ENCODE results near the gene NPC1.

NPC1 gene

DNA sequence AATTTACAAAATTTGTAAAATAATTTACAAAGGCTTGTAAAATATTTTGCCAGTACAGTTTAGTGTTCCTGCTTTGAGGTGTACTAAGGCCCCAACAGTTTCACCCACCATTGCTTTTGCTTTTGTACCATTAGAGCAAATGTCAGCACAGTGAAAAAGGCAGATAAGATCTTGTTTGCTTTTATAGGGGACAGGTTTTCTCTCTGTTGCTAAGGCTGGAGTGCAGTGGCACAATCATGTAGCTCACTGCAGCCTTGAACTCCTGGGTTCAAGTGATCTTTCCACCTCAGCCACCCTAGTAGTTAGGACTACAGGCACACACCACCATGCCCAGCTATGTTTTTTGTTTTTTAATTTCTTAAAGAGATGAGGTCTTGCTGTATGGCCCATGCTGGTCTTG, 19.6 kb upstream of the NPC1 start:
- TF ChIP-seq, protein P1, sequence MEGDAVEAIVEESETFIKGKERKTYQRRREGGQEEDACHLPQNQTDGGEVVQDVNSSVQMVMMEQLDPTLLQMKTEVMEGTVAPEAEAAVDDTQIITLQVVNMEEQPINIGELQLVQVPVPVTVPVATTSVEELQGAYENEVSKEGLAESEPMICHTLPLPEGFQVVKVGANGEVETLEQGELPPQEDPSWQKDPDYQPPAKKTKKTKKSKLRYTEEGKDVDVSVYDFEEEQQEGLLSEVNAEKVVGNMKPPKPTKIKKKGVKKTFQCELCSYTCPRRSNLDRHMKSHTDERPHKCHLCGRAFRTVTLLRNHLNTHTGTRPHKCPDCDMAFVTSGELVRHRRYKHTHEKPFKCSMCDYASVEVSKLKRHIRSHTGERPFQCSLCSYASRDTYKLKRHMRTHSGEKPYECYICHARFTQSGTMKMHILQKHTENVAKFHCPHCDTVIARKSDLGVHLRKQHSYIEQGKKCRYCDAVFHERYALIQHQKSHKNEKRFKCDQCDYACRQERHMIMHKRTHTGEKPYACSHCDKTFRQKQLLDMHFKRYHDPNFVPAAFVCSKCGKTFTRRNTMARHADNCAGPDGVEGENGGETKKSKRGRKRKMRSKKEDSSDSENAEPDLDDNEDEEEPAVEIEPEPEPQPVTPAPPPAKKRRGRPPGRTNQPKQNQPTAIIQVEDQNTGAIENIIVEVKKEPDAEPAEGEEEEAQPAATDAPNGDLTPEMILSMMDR (IDR thresholded peaks at IDR 0.05): no peak

DNA sequence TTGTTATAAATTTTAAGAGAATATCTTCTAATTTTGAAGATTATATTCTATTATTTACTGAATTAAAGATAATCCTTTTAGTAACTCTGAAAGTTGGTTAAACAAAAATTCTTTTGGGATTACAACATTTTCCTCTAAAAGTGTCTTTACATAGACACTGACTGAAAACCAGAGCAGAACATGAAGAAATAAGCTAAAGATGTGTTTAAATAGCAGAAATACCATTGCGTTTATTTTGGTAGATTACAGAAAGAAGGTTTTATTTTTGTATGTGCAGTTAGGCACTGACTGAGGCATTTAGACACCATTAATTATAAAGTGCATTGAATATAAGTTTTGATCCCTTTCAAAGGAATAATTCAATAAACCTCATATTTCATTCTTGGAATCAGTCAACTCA, 13.5 kb upstream of the NPC1 start:
- TF ChIP-seq, protein P1 (IDR thresholded peaks at IDR 0.05): no peak

DNA sequence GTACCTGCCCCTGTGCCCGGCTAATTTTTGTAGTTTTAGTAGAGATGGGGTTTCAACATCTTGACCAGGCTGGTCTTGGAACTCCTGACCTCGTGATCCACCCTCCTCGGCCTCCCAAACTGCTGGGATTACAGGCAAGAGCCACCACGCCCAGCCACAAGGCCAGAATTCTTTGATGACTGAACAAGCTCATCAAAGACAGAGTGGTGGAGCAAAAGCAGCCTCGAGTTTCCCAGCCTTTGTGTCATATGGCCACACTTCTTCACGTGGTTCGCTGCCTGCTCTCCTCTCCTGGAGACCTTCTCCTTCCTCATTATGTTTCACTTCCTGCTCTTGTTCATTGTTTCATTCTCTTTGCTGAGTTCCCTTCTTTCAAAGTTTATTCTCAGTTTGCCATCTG, 9.9 kb upstream of the NPC1 start:
- TF ChIP-seq, protein P1 (IDR thresholded peaks at IDR 0.05): no peak

DNA sequence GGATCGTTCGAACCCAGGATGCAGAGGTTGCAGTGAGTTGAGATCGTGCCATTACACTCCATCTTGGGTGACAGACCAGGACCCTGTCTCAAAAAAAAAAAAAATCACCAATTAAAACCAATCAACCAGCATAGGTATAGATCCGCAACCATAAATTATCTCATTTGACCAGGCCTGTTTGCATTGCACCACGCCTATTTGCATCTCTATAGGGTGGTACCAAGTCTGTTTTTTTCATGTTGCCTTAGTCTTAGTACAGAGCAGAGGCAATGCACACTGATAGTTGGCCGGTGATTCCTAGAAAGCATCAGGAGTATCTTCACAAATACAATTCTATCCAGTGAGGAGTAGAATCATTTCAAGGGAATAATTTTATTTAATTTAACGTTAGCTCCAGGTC, 9.3 kb upstream of the NPC1 start:
- TF ChIP-seq, protein P1 (IDR thresholded peaks at IDR 0.05): no peak

DNA sequence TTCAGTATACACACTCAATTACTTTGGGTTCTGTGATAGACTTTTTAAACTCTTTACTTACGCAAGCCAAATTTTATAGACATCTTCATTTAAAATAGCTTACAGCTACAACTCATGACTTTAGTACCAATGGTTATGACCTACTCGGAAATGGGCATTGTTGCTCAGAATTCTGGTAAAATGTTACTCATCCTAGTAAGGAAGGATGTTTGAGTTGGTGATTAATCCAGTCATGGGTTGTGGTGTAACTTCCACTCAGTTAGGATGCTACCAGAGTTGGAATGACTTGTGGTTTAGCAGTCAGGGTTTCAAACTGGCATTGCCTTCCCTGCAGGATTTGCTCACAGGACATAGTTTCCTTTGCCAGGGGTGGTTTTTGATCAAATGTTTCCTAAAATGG, 7.4 kb upstream of the NPC1 start:
- TF ChIP-seq, protein P1 (IDR thresholded peaks at IDR 0.05): no peak

DNA sequence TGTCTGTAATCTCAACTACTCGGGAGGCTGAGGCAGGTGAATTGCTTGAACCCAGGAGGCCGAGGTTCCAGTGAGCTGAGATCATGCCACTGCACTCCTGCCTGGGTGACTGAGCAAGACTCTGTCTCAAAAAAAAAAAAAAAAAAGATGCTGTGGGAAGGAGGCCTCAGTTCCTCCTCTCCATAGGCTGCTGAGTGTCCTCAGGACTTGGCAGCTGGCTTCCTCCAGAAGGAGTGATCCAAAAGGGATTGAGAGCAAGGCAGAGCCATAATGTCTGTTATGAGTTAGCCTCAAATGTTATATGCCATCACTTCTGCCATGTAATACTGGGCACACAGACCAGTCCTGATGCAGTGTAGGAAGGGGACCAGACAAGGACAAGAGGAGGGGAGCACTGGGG, 6.6 kb upstream of the NPC1 start:
- TF ChIP-seq, protein P1 (IDR thresholded peaks at IDR 0.05): no peak

DNA sequence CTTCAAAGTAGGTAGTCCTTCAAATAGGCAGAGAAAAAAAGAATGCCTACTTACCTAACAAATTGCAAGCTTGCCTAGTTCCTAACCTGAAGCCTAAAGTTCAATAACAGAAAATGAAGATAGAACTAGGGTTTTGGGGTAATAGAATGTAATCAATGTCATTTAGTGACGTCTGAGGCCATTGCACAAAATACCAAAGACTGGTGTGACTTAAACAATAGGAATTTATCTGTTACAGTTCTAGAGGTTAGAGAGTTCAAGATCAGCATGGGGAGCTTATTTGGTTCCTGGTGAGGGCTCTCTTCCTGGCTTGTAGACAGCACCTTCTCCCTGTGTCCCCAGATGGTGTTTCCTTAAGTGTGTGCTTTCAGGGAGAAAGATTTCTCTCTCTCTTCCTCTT, 4.7 kb upstream of the NPC1 start:
- TF ChIP-seq, protein P1 (IDR thresholded peaks at IDR 0.05): no peak

DNA sequence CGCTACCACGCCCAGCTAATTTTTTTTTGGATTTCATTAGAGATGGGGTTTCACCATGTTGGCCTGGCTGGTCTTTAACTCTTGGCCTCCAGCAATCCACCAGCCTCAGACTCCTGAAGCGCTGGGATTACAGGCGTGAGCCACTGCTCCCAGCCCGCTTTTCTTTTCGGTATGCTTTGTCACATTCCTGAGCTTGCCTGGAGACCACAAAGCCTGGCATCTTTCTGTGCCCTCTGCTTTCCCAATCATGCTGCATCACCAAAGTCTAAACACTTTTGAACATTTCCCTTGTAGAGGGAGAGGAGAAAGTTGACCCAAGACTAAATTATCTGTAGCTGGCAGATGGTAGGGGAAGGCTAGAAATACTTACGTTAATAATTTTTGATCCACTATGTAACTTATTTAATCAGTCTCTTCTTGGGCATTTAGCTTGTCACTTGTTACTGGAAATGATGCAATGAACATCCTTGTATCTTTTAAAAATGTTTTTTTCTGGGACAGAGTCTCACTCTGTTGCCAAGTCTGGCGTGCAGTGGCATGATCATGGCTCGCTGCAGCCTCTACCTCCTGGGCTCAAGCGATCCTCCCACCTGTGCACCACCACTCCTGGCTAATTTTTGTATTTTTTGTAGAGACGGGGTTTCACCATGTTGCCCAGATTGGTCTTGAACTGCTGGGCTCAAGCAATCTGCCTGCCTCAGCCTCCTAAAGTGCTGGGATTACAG, 2.7 kb upstream of the NPC1 start:
- TF ChIP-seq, protein P1 (IDR thresholded peaks at IDR 0.05): no peak

Data from LNCAP (cell line).